RPMI7951 (cell line): ENCODE measurements around the gene PWWP2B. TPM values are rescaled to one million over a fixed set of nuclear protein-coding genes. Genes with fewer than 3 reads are reported as not detected.

Experiments
- DNase-seq: peaks from one replicate; pipeline ENCODE4 v3.0.0-alpha.2; 2012; ENCODE audit warnings: low read depth
- total RNA-seq: library from RNA; depleted of rRNA; stranded (reverse); fragments of >200 nt; shearing (Covaris generic); gene quantifications from 2 replicates; pipeline ENCODE4 v1.2.3, GENCODE V29; 2014

The PWWP2B gene
- total RNA-seq, 1 experiment from 2014 or later, result 4.7 TPM

- DNase-seq, result no peak
Observed at GRCh38 chr10:132458071-132458585, 61.1 kb downstream of the PWWP2B start.

GRCh38 chr10:132458586-132459300 is 61.7 kb downstream of the PWWP2B start:
- DNase-seq, result peak; percentile 37

GRCh38 chr10:132459301-132460003 is 62.5 kb downstream of the PWWP2B start:
- no peak for DNase-seq

GRCh38 chr10:132460071-132460470 is 63.1 kb downstream of the PWWP2B start:
- DNase-seq, result no peak

GRCh38 chr10:132460691-132461090 is 63.7 kb downstream of the PWWP2B start:
- no peak for DNase-seq

- DNase-seq, result no peak
Observed at GRCh38 chr10:132461103-132461682, 64.2 kb downstream of the PWWP2B start.

GRCh38 chr10:132461683-132462231 is 64.8 kb downstream of the PWWP2B start:
- DNase-seq, result no peak

GRCh38 chr10:132462463-132463332 is 65.7 kb downstream of the PWWP2B start:
- DNase-seq, result no peak

- no peak for DNase-seq
Observed at GRCh38 chr10:132463333-132464255, 66.6 kb downstream of the PWWP2B start.

- DNase-seq, result no peak
Observed at GRCh38 chr10:132464256-132465192, 67.5 kb downstream of the PWWP2B start.

- DNase-seq, result no peak
Observed at GRCh38 chr10:132465193-132465888, 68.3 kb downstream of the PWWP2B start.

GRCh38 chr10:132465889-132466519 is 69.0 kb downstream of the PWWP2B start:
- no peak for DNase-seq

GRCh38 chr10:132466520-132467463 is 69.8 kb downstream of the PWWP2B start:
- no peak for DNase-seq
